ENCODE results near the gene CNTD1. TPM values are rescaled to one million over a fixed set of nuclear protein-coding genes. Genes with fewer than 3 reads are reported as not detected.
A peak's percentile ranks its signal among the peaks of the same experiment; 100 is the strongest.

The CNTD1 gene
- total RNA-seq, 1 donor from 2014 or later = 0.46 TPM

GRCh38 chr17:42754782-42755181 lies 43.9 kb upstream of the CNTD1 start:
- DNase-seq (ENCODE audit: extremely low spot score, unreplicated experiment) = no peak
- H3K36me3 Mint-ChIP-seq = no peaks in the 10 kb centered on the region
- H3K27ac Mint-ChIP-seq = no peak overlapping the region
- H3K4me1 Mint-ChIP-seq (ENCODE audit: unreplicated experiment) = peaks cover 5% of the 10 kb centered on the region
- peaks cover 47% of the 10 kb centered on the region for H3K27me3 Mint-ChIP-seq
- TF ChIP-seq, protein P1, sequence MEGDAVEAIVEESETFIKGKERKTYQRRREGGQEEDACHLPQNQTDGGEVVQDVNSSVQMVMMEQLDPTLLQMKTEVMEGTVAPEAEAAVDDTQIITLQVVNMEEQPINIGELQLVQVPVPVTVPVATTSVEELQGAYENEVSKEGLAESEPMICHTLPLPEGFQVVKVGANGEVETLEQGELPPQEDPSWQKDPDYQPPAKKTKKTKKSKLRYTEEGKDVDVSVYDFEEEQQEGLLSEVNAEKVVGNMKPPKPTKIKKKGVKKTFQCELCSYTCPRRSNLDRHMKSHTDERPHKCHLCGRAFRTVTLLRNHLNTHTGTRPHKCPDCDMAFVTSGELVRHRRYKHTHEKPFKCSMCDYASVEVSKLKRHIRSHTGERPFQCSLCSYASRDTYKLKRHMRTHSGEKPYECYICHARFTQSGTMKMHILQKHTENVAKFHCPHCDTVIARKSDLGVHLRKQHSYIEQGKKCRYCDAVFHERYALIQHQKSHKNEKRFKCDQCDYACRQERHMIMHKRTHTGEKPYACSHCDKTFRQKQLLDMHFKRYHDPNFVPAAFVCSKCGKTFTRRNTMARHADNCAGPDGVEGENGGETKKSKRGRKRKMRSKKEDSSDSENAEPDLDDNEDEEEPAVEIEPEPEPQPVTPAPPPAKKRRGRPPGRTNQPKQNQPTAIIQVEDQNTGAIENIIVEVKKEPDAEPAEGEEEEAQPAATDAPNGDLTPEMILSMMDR (conservative IDR thresholded peaks at IDR 0.05) = no peak
- no peaks in the 10 kb centered on the region for H3K9me3 Mint-ChIP-seq
- no peak overlapping the region for H3K4me3 Mint-ChIP-seq

- H3K9me3 Mint-ChIP-seq = no peaks in the 10 kb centered on the region
- peaks cover 59% of the 10 kb centered on the region for H3K27me3 Mint-ChIP-seq
- H3K4me3 Mint-ChIP-seq = peak overlapping the region; percentile 77
Observed at GRCh38 chr17:42759982-42760651, 38.5 kb upstream of the CNTD1 start.

GRCh38 chr17:42760652-42761581 lies 37.7 kb upstream of the CNTD1 start, which contains the start of gene RAMP2:
TSS of gene RAMP2 (plus strand) at chr17:42761227. CDS start at chr17:42761262, 35 bp downstream.
- no peaks in the 10 kb centered on the region for H3K9me3 Mint-ChIP-seq
- H3K27me3 Mint-ChIP-seq = peaks cover 58% of the 10 kb centered on the region
- H3K36me3 Mint-ChIP-seq = no peaks in the 10 kb centered on the region
- H3K27ac Mint-ChIP-seq = no peak within 1 kb of the TSS
- TF ChIP-seq, protein P1 (conservative IDR thresholded peaks at IDR 0.05) = no peak
- no peak for DNase-seq (ENCODE audit: extremely low spot score, unreplicated experiment)
- H3K4me3 Mint-ChIP-seq = peak within 1 kb of the TSS; percentile 77
- H3K4me1 Mint-ChIP-seq (ENCODE audit: unreplicated experiment) = peaks cover 12% of the 10 kb centered on the region

More at GRCh38 chr17:42759982-42760651, 38.5 kb upstream of the CNTD1 start:
- TF ChIP-seq, protein P1 (conservative IDR thresholded peaks at IDR 0.05) = no peak
- H3K36me3 Mint-ChIP-seq = no peaks in the 10 kb centered on the region
- DNase-seq (ENCODE audit: extremely low spot score, unreplicated experiment) = no peak
- H3K4me1 Mint-ChIP-seq (ENCODE audit: unreplicated experiment) = peaks cover 12% of the 10 kb centered on the region
- no peak overlapping the region for H3K27ac Mint-ChIP-seq

DNA sequence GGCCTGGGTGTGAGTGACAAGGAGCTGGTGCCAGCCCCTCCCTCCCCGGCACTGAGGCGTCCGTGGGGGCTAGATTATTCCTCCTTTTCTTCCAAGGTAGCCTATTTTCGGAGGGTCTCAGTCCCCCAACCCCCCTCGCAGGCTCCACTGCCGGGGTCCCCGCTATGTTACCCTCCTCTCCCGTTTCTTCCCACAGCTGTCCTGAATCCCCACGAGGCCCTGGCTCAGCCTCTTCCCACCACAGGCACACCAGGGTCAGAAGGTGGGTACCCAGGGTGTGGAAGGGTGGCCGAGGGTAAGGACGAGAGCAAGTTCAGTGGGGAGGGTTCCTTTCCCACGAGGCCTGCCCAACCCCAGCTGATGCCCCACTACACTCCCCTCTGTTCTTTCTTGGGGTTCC lies 37.0 kb upstream of the CNTD1 start:
- Mint-ChIP-seq H3K4me3 (peak overlapping the region; percentile 76), H3K27ac (no peak overlapping the region), H3K36me3 (no peaks in the 10 kb centered on the region), H3K27me3 (peaks cover 54% of the 10 kb centered on the region), H3K4me1 (ENCODE audit: unreplicated experiment) (peaks cover 12% of the 10 kb centered on the region), H3K9me3 (no peaks in the 10 kb centered on the region)
- no peak for DNase-seq (ENCODE audit: extremely low spot score, unreplicated experiment)
- TF ChIP-seq, protein P1 (conservative IDR thresholded peaks at IDR 0.05) = no peak

GRCh38 chr17:42766124-42766523 lies 32.5 kb upstream of the CNTD1 start:
- Mint-ChIP-seq H3K4me1 (ENCODE audit: unreplicated experiment) (peaks cover 12% of the 10 kb centered on the region), H3K36me3 (no peaks in the 10 kb centered on the region), H3K27ac (no peak overlapping the region), H3K4me3 (no peak overlapping the region), H3K9me3 (no peaks in the 10 kb centered on the region), H3K27me3 (peaks cover 32% of the 10 kb centered on the region)
- DNase-seq (ENCODE audit: extremely low spot score, unreplicated experiment) = no peak
- TF ChIP-seq, protein P1 (conservative IDR thresholded peaks at IDR 0.05) = no peak
